GM19455 (cell line): ENCODE measurements around the gene OPCML.

Source experiments
- ATAC-seq: cut with Tn5 transposase; IDR thresholded peaks from one replicate; pipeline ENCODE4 v1.9.1; 2021; ENCODE audit not compliant: unreplicated experiment

Gene OPCML

GRCh38 chr11:133541021-133541719, 8.9 kb upstream of the OPCML start:
- ATAC-seq, result no peak

GRCh38 chr11:133536198-133536597, 3.9 kb upstream of the OPCML start:
- ATAC-seq, result no peak

GRCh38 chr11:133533205-133533604, 904 bp upstream of the OPCML start:
- ATAC-seq, result no peak

GRCh38 chr11:133531458-133531857, 843 bp downstream of the OPCML start:
- ATAC-seq, result no peak

DNA sequence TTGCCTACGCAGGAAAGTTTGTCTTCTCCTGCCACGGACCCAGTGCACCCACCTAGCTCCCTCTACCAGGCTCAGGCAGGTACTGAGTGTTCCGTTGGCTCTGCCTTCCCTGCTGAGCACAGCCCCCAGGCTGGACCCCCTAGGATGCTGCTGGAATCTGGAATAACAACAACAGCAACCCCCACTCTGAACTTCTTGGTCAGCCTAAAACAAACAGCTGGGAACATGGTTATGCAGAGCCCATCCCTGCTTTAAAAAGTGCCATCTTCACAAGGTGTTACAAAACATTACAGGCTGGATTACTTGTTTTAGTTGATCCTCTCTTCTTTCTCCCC, 1.8 kb downstream of the OPCML start:
- ATAC-seq, result no peak

GRCh38 chr11:133529807-133530500, 2.3 kb downstream of the OPCML start:
- no peak for ATAC-seq

- no peak for ATAC-seq
Observed at GRCh38 chr11:133526790-133527189, 5.5 kb downstream of the OPCML start.

GRCh38 chr11:133525976-133526375, 6.3 kb downstream of the OPCML start:
- ATAC-seq, result no peak

- no peak for ATAC-seq
Observed at GRCh38 chr11:133524488-133524887, 7.8 kb downstream of the OPCML start.

- no peak for ATAC-seq
Observed at GRCh38 chr11:133522344-133522743, 10.0 kb downstream of the OPCML start.

GRCh38 chr11:133521502-133521901, 10.8 kb downstream of the OPCML start:
- no peak for ATAC-seq

- ATAC-seq, result no peak
Observed at GRCh38 chr11:133520707-133521106, 11.6 kb downstream of the OPCML start.

DNA sequence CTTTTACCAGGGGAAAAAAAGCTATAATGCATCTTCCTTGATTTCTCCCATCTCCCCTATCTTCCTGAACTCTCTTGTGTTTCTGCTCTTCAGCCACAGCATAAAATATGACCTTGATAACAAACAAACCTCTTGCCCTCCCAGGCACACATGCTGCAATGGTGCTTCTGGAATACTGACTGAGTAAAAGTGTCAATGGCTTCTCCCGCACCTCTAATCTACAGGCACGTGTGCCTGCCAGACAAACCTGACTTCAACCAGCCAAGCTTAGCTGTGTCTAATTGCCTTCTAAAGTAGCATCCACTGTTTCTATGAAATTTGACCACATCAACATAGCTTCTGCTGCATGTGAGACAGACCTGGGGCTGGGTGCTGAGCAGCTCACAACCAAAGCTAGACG, 12.7 kb downstream of the OPCML start:
- no peak for ATAC-seq

DNA sequence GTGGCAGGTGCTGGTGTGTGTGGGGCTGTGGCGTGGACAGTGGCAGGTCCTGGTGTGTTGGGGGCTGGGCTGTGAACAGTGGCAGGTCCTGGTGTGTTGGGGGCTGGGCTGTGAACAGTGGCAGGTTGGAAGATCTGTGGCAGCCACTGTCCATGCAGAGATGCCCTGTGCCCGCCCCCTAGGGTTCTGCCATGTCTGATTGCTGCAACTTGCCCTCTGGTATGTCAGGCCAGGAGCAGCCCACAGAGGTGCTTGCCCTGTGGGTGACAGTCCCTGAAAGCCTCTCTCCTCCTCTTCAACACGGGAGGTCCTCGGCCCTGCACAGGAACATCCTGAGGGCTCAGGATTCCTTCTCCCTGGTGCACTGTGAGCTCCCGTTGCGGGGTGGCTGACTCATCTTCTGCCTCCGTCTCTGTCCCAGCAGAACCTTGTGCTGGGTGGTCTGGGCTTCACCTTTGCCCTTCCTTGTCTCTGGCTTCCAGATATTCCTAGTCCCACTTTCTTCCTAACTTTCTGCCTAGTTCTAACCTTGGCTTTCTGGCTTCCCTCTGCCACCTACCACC, 13.5 kb downstream of the OPCML start:
- ATAC-seq, result no peak

DNA sequence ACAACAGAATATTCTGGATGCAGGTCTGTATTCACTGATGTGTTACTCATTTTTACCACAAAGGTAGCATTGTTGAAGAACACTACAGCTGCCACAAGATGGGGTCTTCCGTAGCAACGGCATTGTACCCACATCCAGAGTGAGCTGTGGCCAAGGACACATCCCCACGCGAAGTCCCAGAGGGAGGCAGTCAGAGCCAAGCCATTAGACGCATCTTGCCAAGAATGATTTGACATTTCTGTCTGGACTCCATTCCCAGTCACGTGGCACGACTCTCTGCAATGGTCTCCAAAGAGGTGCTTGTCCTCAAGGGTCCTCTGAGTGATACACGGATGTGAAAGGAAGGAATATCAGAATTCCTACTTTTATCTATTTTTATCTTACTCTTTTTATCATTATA, 15.5 kb downstream of the OPCML start:
- ATAC-seq, result no peak

- ATAC-seq, result no peak
Observed at GRCh38 chr11:133515107-133515506, 17.2 kb downstream of the OPCML start.

- ATAC-seq, result no peak
Observed at GRCh38 chr11:133509924-133510697, 22.2 kb downstream of the OPCML start.

- no peak for ATAC-seq
Observed at GRCh38 chr11:133508468-133508867, 23.8 kb downstream of the OPCML start.

- ATAC-seq, result no peak
Observed at GRCh38 chr11:133507185-133507584, 25.1 kb downstream of the OPCML start.

- no peak for ATAC-seq
Observed at GRCh38 chr11:133506551-133507094, 25.7 kb downstream of the OPCML start.

DNA sequence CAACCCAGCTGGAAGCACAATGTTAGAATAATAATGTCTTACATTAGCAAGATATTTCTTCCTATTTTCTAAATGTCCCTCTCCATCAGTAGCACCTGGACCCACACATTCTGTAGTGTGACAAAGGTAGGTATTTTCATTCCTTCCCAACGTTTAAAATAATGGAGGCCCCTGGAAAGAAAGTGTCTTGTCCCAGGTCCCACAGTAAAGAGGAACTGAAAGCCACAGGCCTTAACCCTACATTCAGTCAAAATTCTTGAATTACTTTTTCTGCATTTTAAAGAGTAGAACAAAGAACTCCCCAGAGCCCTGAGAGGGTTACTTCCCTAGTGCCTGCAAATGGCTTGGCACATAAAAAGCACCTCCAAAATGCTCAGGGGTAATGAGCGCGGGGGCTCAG, 26.3 kb downstream of the OPCML start:
- peak; percentile 65 for ATAC-seq
